Uterus (tissue), 4 donors: ENCODE results near the gene TGFB1I1. TPM values are rescaled to one million over a fixed set of nuclear protein-coding genes. Genes with fewer than 3 reads are reported as not detected.

Experiments used
- DNase-seq, 2 donors: peaks; one replicate each; pipeline ENCODE4 v3.0.0-alpha.2; 2019 to 2020
- H3K27ac ChIP-seq, 2 donors: fragments of 200-600 bp; sonication (generic); 1 replicate in 1 of 2; 2 replicates in 1 of 2; pipeline ENCODE4 v1.5.1; 2016 to 2018
- H3K27me3 ChIP-seq, 2 donors: fragments of 200-600 bp; sonication (generic); one replicate each; pipeline ENCODE4 v1.5.1; 2018 to 2019; ENCODE audit warnings: control low read depth in 1 of 2
- H3K36me3 ChIP-seq, 2 donors: fragments of 200-600 bp; sonication (generic); one replicate each; pipeline ENCODE4 v1.5.1; 2019; ENCODE audit warnings: control low read depth in 1 of 2
- H3K4me1 ChIP-seq, 2 donors: fragments of 200-600 bp; sonication (generic); one replicate each; pipeline ENCODE4 v1.5.1; 2018 to 2019; ENCODE audit warnings: control low read depth in 1 of 2
- H3K4me3 ChIP-seq, 2 donors: fragments of 200-600 bp; sonication (generic); 1 replicate in 1 of 2; 2 replicates in 1 of 2; pipeline ENCODE4 v1.5.1; 2018 to 2019; ENCODE audit warnings: mild to moderate bottlenecking in 1 of 2
- H3K9me3 ChIP-seq, 2 donors: fragments of 200-600 bp; sonication (generic); one replicate each; pipeline ENCODE4 v1.5.1; 2019; ENCODE audit warnings: control low read depth in 1 of 2
- CTCF ChIP-seq, 4 experiments: fragments of 200-600 bp in 2 of 4; fragments of 450-650 bp in 2 of 4; sonication (generic) in 2 of 4; IDR thresholded peaks; one replicate each; pipeline ENCODE4 v1.5.1; 2016 to 2019; ENCODE audit warnings: antibody characterized with exemption in 4 of 4, mild to moderate bottlenecking in 2 of 4, moderate library complexity in 1 of 4
- POLR2A ChIP-seq, 2 donors: fragments of 450-650 bp; IDR thresholded peaks; one replicate each; pipeline ENCODE4 v1.6.1; 2016; ENCODE audit warnings: antibody characterized with exemption in 2 of 2, mild to moderate bottlenecking in 1 of 2, moderate library complexity in 1 of 2
- intact Hi-C: fragments of 100-400 bp; cut with DNase I; formaldehyde crosslinking; loops from one replicate; pipeline ENCODE4 v1.15.1; 2023; ENCODE audit warnings: low total_unique reads
- total RNA-seq, 4 donors: library from RNA; depleted of rRNA in 3 of 4; stranded (reverse); fragments of >200 nt in 3 of 4; gene quantifications; one replicate each; pipeline versions ENCODE4 v1.1.0 to v1.2.4, GENCODE V29; 2014 to 2023
- donor health status: DM: yes; HTN: yes; CAD: no.

TGFB1I1 gene
- total RNA-seq, 4 donors from 2014 or later: 61.1 to 336 (median 107) TPM

GRCh38 chr16:31461201-31461920 is 10.6 kb upstream of the TGFB1I1 start:
- no peaks in the 10 kb centered on the region for H3K27me3 ChIP-seq
- H3K27ac ChIP-seq: no peak overlapping the region
- H3K4me1 ChIP-seq: peaks cover 0 to 16% of the 10 kb centered on the region in 2 donors
- no peak for DNase-seq
- no peaks in the 10 kb centered on the region for H3K9me3 ChIP-seq
- H3K36me3 ChIP-seq: no peaks in the 10 kb centered on the region
- TF ChIP-seq CTCF (IDR thresholded peaks at IDR 0.05) (no peak), POLR2A (IDR thresholded peaks at IDR 0.05) (no peak)
- intact Hi-C loops: no loop called here
- H3K4me3 ChIP-seq: no peak overlapping the region

- Histone ChIP-seq H3K4me3 (no peak overlapping the region), H3K27ac (no peak overlapping the region), H3K36me3 (no peaks in the 10 kb centered on the region), H3K4me1 (peaks cover 0 to 8% of the 10 kb centered on the region in 2 donors), H3K27me3 (no peaks in the 10 kb centered on the region), H3K9me3 (no peaks in the 10 kb centered on the region)
- intact Hi-C loops: no loop called here
- TF ChIP-seq POLR2A (IDR thresholded peaks at IDR 0.05): no peak
- peak in 1 of 2 donors; percentile 18 for DNase-seq
Observed at GRCh38 chr16:31461921-31462804, 9.8 kb upstream of the TGFB1I1 start.

GRCh38 chr16:31464348-31464769 is 7.6 kb upstream of the TGFB1I1 start:
- H3K4me1 ChIP-seq: no peaks in the 10 kb centered on the region
- H3K36me3 ChIP-seq: no peaks in the 10 kb centered on the region
- intact Hi-C loops: no loop called here
- H3K4me3 ChIP-seq: no peak overlapping the region
- H3K27me3 ChIP-seq: no peaks in the 10 kb centered on the region
- DNase-seq: no peak
- TF ChIP-seq CTCF (IDR thresholded peaks at IDR 0.05) (no peak), POLR2A (IDR thresholded peaks at IDR 0.05) (no peak)
- no peak overlapping the region for H3K27ac ChIP-seq
- no peaks in the 10 kb centered on the region for H3K9me3 ChIP-seq

GRCh38 chr16:31464781-31465260 is 7.1 kb upstream of the TGFB1I1 start:
- DNase-seq: no peak

More at GRCh38 chr16:31464781-31465260, 7.1 kb upstream of the TGFB1I1 start:
- H3K4me1 ChIP-seq: no peaks in the 10 kb centered on the region
- TF ChIP-seq POLR2A (IDR thresholded peaks at IDR 0.05) (no peak), CTCF (IDR thresholded peaks at IDR 0.05) (no peak)
- no peaks in the 10 kb centered on the region for H3K27me3 ChIP-seq
- H3K27ac ChIP-seq: no peak overlapping the region
- no peak overlapping the region for H3K4me3 ChIP-seq
- H3K9me3 ChIP-seq: no peaks in the 10 kb centered on the region
- intact Hi-C loops: no loop called here
- H3K36me3 ChIP-seq: no peaks in the 10 kb centered on the region
